CD4-positive, alpha-beta T cell treated with Interleukin-21 for 1 hour (primary cell): Measurements from ENCODE around the gene HDAC10.
A peak's percentile ranks its signal among the peaks of the same experiment; 100 is the strongest.

ENCODE experiments used
- DNase-seq: peaks from one replicate; pipeline ENCODE4 v3.0.0-alpha.2; 2020

HDAC10 gene

GRCh38 chr22:50250555-50251476 is at the start of gene HDAC10:
HDAC10 (minus strand) TSS chr22:50251265; CDS start chr22:50251032, 233 bp downstream.
- peak; percentile 84 for DNase-seq

GRCh38 chr22:50300620-50301257 is 49.7 kb upstream of the HDAC10 start:
- no peak for DNase-seq

- DNase-seq, result no peak
Observed at GRCh38 chr22:50299785-50300619, 48.9 kb upstream of the HDAC10 start.

- DNase-seq, result no peak
Observed at GRCh38 chr22:50298937-50299784, 48.1 kb upstream of the HDAC10 start.

GRCh38 chr22:50298266-50298637 is 47.2 kb upstream of the HDAC10 start:
- DNase-seq, result no peak

- no peak for DNase-seq
Observed at GRCh38 chr22:50297510-50298265, 46.6 kb upstream of the HDAC10 start.

- no peak for DNase-seq
Observed at GRCh38 chr22:50296658-50297490, 45.8 kb upstream of the HDAC10 start.

- no peak for DNase-seq
Observed at GRCh38 chr22:50294319-50294656, 43.2 kb upstream of the HDAC10 start.

- no peak for DNase-seq
Observed at GRCh38 chr22:50293441-50294318, 42.6 kb upstream of the HDAC10 start.

- no peak for DNase-seq
Observed at GRCh38 chr22:50292643-50293440, 41.8 kb upstream of the HDAC10 start.

- no peak for DNase-seq
Observed at GRCh38 chr22:50289942-50290630, 39.0 kb upstream of the HDAC10 start.

GRCh38 chr22:50289151-50289941 is 38.3 kb upstream of the HDAC10 start:
- no peak for DNase-seq

- no peak for DNase-seq
Observed at GRCh38 chr22:50287731-50288130, 36.7 kb upstream of the HDAC10 start.

- no peak for DNase-seq
Observed at GRCh38 chr22:50286701-50287318, 35.7 kb upstream of the HDAC10 start.

- DNase-seq, result no peak
Observed at GRCh38 chr22:50286275-50286674, 35.2 kb upstream of the HDAC10 start.

- no peak for DNase-seq
Observed at GRCh38 chr22:50285568-50286229, 34.6 kb upstream of the HDAC10 start.
